ENCODE data around the gene ZNF407. TPM values are rescaled to one million over a fixed set of nuclear protein-coding genes. Genes with fewer than 3 reads are reported as not detected.

ZNF407 gene
- total RNA-seq, 1 donor from 2014 or later = 16.1 TPM

GRCh38 chr18:74905247-74905646, 307.6 kb downstream of the ZNF407 start:
- TF ChIP-seq, protein P1, sequence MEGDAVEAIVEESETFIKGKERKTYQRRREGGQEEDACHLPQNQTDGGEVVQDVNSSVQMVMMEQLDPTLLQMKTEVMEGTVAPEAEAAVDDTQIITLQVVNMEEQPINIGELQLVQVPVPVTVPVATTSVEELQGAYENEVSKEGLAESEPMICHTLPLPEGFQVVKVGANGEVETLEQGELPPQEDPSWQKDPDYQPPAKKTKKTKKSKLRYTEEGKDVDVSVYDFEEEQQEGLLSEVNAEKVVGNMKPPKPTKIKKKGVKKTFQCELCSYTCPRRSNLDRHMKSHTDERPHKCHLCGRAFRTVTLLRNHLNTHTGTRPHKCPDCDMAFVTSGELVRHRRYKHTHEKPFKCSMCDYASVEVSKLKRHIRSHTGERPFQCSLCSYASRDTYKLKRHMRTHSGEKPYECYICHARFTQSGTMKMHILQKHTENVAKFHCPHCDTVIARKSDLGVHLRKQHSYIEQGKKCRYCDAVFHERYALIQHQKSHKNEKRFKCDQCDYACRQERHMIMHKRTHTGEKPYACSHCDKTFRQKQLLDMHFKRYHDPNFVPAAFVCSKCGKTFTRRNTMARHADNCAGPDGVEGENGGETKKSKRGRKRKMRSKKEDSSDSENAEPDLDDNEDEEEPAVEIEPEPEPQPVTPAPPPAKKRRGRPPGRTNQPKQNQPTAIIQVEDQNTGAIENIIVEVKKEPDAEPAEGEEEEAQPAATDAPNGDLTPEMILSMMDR (IDR thresholded peaks at IDR 0.05) = no peak
- Histone ChIP-seq H3K36me3 (no peaks in the 10 kb centered on the region), H3K27ac (no peak overlapping the region), H3K4me1 (no peaks in the 10 kb centered on the region), H3K27me3 (ENCODE audit: low read depth) (no peaks in the 10 kb centered on the region), H3K4me3 (no peak overlapping the region), H3K9me3 (no peaks in the 10 kb centered on the region)
- intact Hi-C loops (cut with DNase I) = no loop called here
- no peak for DNase-seq
- ATAC-seq = no peak

DNA sequence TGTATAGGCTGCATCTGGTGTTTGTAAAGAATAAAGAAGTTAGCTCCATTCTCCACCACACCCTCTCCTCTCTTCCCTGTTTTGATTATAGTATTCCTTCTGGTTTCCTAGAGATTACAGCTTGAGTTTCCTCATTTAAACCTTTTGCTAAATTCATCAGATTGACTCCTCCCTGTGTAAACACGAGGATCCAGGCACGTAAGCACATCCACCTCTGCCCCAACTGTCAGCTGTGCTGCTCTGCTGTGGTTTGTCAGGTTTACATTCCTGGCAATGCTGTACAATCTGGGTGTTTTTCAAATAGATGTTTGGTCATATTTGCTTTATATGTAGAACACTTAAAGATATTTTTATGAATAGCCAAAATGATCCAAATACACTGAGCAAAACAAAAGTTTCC, 308.5 kb downstream of the ZNF407 start:
- ATAC-seq (no peak), DNase-seq (no peak)
- TF ChIP-seq, protein P1 (IDR thresholded peaks at IDR 0.05) = no peak
- intact Hi-C loops (cut with DNase I) = no loop called here
- Histone ChIP-seq H3K9me3 (no peaks in the 10 kb centered on the region), H3K27ac (no peak overlapping the region), H3K4me1 (no peaks in the 10 kb centered on the region), H3K27me3 (ENCODE audit: low read depth) (no peaks in the 10 kb centered on the region), H3K4me3 (no peak overlapping the region), H3K36me3 (no peaks in the 10 kb centered on the region)

GRCh38 chr18:74914052-74914591, 316.5 kb downstream of the ZNF407 start:
- H3K4me3 ChIP-seq = no peak overlapping the region
- H3K36me3 ChIP-seq = no peaks in the 10 kb centered on the region
- intact Hi-C loops (cut with DNase I) = no loop called here
- no peaks in the 10 kb centered on the region for H3K27me3 ChIP-seq (ENCODE audit: low read depth)
- TF ChIP-seq, protein P1 (IDR thresholded peaks at IDR 0.05) = no peak
- DNase-seq = no peak
- no peaks in the 10 kb centered on the region for H3K4me1 ChIP-seq
- H3K9me3 ChIP-seq = no peaks in the 10 kb centered on the region
- no peak overlapping the region for H3K27ac ChIP-seq
- ATAC-seq = no peak

GRCh38 chr18:74914648-74915047, 317.0 kb downstream of the ZNF407 start:
- intact Hi-C loops (cut with DNase I) = no loop called here
- ATAC-seq (no peak), DNase-seq (no peak)
- no peak overlapping the region for H3K4me3 ChIP-seq
- H3K27ac ChIP-seq = no peak overlapping the region
- H3K27me3 ChIP-seq (ENCODE audit: low read depth) = no peaks in the 10 kb centered on the region
- H3K36me3 ChIP-seq = no peaks in the 10 kb centered on the region
- H3K9me3 ChIP-seq = no peaks in the 10 kb centered on the region
- TF ChIP-seq, protein P1 (IDR thresholded peaks at IDR 0.05) = no peak
- no peaks in the 10 kb centered on the region for H3K4me1 ChIP-seq

DNA sequence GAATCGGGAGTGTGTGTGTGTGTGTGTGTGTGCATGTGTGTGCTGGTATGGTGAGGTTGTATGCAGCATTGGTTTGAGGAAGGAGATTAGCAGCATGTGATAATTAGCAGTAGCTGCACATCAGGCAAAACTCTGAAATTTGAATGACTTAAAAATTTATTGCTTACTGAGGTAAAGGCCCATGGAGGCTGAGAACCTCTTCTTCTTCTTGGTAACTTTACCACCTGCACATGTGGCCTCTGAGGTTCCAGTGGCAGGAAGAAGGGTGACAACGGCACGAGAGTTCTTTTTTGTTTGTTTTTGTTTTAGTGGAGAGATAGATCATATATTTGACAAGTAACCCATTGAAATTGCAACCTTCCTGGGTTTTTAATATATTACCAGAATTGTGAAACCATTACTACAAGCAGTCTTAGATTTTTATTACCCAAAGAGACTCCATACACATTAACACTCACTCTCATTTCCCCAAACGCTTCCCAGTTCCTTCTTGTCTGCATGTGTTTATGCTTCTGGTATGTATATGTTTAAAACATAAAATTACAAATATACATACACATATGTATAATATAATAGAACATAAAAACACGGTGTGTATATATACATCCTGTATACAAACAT, 319.2 kb downstream of the ZNF407 start:
- DNase-seq (no peak), ATAC-seq (no peak)
- no peaks in the 10 kb centered on the region for H3K4me1 ChIP-seq
- no peak overlapping the region for H3K4me3 ChIP-seq
- TF ChIP-seq, protein P1 (IDR thresholded peaks at IDR 0.05) = no peak
- no peaks in the 10 kb centered on the region for H3K9me3 ChIP-seq
- no peaks in the 10 kb centered on the region for H3K27me3 ChIP-seq (ENCODE audit: low read depth)
- H3K27ac ChIP-seq = no peak overlapping the region
- H3K36me3 ChIP-seq = no peaks in the 10 kb centered on the region
- intact Hi-C loops (cut with DNase I) = no loop called here
